ENCODE data around the gene TRPM1.

The TRPM1 gene

DNA sequence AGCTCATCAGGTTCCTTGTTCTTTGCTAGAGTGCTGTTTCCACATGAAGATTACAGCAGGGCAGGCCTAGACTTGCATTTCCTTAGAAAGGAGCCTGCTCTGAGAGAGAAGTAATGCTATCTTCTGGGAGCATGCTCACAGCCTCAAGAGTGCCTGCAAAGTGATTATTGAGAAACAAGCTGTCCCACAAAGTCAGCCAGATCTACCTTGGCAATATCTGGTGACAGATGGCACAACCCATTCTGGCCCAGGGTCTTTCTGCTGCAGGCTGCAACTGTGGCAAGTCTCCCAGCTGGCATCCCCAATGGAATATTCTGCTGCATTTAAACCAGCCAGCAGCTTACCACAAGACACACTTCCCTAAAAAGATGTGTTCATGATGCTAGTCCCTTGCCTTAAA is 139.4 kb downstream of the TRPM1 start:
- DNase-seq: no peak

GRCh38 chr15:30958219-30958618 is 143.3 kb downstream of the TRPM1 start:
- DNase-seq: no peak

DNA sequence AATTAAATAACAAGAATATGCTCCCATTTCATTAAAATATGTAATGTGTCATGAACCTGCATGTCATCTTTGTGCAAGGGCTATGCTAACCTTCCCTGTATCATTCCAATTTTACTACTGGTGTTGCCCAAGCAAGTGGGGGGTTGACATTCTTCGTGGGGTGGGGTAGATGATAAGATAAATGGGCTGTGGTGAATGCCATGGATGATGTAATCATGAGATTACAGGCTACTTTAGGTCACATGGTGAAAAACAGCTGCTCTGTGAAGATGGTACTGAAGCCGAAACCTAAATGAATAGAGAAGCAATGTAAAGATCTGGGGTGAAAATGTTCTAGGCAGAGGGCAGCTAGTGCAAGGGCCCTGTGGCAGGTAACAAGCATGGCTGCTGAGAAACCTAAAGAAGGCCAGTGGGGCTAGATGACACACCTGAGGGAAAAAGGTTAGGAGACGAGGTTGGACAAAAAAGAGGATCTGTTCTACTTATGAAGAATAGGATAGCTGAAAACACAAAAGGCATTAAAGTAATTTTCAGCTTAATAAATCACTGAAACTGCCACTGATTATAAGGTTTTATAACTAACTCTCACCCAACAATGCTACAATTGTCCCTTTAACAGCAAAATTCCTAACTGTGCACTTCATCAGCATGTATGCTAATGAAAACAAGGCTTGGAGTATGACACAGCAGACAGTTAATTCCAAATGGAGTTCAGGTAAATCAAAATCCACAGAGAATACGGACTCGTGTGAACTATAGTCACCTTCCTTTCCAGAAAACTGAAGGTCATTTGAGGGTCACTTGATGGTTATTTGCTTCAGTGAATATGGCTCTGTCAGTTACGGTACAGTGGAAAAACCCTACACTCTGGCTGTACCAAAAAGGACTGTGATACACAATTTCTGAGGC is 145.1 kb downstream of the TRPM1 start:
- DNase-seq: no peak

DNA sequence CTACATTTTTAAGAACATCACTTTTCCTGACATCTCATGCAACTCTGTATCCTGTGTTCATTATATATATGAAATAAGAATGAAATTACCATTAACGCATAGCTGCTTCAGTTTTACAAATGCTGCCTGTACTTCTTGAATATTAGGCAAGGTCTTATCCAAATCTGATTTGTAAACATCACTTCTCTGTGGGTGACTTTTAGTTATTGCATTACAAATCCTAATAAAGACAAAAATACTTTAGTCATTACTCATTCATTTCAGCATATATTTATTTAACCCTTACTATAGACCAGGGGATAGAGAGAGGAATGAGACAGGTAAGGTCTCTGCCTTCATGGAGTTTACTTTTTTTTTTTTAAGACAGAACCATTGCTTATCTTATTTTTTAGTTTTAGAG is 146.9 kb downstream of the TRPM1 start:
- no peak for DNase-seq

- no peak for DNase-seq
Observed at GRCh38 chr15:30953731-30954378, 147.7 kb downstream of the TRPM1 start.

DNA sequence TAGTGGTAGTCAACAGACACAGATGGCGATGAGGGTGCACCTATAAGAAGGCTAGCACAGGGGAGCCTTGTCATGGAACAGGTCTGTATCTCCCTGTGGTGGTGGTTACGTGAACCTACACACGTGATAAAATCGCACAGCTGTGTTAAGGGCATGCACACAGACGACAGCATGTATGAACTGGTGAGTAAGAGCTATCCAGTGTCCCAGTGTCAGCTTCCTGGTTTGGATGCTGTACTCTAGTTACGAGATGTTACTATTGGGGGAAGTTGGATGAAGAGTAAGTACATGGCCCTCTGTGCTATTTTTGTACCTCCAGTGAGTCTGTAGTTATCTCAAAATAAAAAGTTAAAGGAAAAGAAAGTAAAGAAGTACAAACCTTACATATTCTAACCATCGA is 148.3 kb downstream of the TRPM1 start:
- no peak for DNase-seq

Measured in activated effector memory CD4-positive, alpha-beta T cell treated with Interleukin-2 at 50 U/mL for 16 hours (primary cell).